Fibroblast of skin of left biceps (primary cell): ENCODE data around the gene NAGK.
A peak's percentile ranks its signal among the peaks of the same experiment; 100 is the strongest.
"Not testable (repeated sequence)": the region's sequence is repeated elsewhere in the genome, so short reads cannot be mapped to it uniquely, and the experiment has no call there.

Experiments
- DNase-seq, 2 experiments: peaks; one replicate each; pipeline ENCODE4 v3.0.0-alpha.2; 2013; ENCODE audit warnings: low read depth in 2 of 2

The NAGK gene

DNA sequence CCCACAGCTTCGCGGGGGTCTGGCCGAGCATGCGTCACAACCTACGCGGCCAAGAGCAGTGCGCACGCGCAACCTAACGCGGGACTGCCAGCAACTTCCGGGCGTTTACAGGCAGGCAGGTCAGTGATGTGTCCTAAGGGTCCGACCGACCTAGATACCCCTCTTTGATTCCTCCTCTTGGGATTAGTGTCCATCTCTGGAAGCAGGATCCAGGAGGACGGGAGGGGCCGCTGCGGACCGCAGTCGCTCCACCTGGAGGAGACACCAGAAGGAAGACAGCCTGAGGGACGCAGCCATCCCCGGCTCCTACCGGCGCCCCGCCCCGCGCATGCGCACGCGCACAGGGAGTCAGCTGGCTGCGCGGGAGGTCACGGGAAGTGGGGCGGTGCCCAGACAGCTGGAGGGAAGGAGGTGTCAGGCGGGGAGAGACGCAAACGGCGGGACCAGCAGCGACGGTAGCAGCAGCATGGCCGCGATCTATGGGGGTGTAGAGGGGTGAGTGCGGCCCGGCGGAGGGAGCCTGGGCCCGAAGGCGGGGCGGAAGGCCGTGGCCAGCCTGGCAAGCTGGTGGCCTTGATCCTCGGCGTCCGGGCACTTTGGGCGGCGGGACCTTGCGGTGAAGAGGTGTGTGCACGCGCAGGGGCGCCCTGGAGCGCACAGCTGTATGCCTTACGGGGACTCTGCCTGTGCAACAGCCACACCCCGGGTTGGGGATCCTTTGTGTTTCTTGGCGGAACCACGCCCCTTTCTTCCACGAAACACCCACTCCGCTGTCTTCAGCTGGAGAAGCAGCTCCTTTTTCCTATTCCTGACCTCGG lies at the start of gene NAGK:
TSS of gene NAGK (plus strand) at position 431 of the 818 bp plus-strand sequence. CDS start at position 467, 36 bp downstream.
- peak; percentile 85 to 87 for DNase-seq

DNA sequence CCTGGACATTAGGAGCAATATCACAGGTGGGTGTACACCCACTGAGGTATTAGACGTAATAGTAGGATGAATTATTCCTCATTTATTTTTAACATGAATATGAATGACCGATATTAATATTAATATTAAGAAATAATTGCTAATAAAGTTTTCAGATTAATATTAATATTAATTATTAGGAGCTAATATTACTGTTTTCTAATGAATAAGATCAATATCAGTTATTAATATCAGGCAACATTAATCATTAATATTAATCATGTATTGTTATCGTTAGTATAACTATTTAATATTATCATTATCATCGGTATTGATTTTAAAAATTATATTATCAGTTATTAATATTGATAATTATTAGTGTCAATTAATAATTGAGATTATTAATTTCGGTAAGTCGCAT lies 48.5 kb upstream of the NAGK start:
- not testable (repeated sequence) for DNase-seq

DNA sequence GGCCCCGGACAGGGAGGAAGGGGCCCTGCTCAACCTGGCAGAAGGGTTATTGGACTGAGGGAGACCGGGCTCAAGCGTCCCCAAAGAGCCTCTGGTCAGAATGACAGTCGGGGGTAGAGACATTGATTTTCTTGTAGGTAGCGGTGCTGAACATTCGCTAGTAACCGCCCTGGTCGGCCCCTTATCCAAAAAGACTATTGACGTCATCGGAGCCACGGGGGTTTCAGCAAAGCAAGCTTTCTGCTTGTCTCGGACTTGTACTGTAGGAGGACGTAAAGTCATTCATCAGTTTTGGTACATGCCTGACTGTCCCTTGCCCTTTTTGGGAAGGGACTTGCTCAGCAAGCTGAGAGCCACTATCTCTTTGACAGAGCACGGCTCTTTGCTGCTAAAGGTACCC lies 47.1 kb upstream of the NAGK start:
- not testable (repeated sequence) for DNase-seq

DNA sequence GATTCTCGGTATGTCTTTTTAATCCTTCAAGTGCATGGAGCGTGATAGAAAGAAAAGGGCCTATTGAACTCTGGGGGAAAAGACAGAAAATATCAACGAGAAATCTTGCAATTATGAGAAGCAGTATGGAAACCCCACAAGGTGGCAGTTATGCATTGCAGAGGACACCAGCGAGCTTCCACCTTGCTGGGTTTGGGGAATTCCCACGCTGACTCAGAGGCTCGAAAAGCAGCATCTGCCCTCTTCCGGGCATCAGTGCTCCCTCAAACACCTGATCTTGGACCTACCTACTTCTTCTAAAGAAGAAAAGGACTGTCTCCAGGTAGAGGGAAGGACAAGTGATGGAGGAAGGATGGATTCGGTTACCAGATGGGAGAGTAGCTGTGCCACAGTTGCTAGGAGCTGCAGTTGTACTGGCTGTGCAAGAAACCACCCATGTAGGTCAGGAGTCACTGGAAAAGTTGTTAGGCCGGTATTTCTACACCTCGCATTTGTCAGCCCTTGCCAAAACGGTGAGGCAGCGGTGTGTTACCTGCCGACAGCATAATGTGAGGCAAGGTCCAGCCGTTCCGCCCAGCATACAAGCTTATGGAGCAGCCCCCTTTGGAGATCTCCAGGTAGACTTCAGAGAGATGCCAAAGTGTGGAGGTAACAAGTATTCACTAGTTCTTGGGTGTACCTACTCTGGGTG lies 44.8 kb upstream of the NAGK start:
- not testable (repeated sequence) for DNase-seq

DNA sequence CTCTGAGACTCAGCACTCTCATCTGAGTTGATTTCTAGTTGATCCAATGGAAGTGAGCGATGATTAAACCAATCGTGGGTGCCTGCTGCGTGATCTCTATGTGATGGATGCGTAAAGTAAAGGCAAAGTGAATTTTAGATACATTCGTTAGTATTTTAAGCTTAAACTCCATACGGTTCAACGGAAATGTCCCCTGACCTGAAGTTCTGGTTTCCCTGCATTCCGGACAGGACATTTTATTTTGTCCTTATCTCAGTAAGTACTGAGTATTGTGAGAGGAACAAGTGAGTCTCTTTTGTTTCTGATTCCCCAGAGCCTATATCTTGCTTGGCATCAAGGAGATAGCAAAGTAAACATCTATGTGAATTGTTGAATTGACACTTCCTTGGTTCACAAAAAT lies 32.2 kb upstream of the NAGK start:
- not testable (repeated sequence) for DNase-seq

DNA sequence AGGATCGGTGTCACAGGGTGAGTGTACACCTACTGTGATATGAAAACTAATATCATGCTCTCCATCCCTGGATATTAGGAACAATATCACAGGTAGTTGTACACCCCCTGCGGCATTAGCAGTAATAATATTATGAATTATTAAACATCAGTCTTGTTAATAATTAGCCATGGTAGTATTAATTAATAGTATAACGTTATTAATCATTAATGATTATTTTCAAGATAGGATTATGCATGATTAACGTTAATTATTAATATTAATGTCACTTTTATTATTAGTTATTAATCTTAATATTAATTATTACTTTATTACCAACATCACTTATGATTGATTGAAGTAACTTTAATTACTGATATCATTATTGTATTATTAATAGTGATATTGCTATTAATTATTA lies 26.2 kb upstream of the NAGK start:
- DNase-seq = no peak

DNA sequence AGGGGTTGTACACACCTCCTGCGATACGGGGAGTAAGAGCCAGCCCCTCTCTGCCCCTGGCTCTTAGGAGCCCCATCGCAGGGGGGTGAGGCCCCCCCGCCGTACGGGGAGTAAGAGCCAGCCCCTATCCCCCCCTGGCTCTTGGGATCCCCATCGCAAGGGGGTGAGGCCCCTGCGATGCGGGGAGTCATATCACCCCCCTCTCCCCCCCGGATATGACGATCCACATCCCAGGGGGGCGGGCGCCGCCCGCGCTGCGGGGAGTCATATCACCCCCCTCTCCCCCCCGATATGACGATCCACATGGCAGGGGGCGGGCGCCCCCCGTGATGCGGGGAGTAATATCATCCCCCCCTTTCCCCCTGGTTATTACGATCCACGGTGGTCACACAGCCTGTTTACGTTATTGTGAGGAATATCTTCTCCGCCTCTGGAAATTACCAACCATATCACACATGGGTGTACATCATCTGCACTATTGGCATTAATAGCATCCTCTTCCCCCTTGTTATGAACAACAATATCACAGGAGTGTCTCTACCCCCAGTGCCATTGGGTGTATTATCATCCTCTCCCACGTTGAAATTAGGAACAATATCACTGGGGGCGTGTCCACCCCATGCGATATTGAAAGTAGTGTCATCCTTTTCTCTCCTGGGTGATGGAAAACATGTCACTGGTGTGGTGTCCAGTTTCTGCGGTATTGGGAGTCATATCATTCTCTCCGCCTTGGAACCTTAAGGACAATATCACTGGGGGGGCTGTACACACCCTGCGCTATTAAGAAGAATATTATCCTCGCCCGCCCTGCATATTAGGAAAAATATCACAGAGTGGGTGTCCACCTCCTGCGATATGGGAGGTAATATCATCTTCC lies 24.7 kb upstream of the NAGK start:
- no peak for DNase-seq

DNA sequence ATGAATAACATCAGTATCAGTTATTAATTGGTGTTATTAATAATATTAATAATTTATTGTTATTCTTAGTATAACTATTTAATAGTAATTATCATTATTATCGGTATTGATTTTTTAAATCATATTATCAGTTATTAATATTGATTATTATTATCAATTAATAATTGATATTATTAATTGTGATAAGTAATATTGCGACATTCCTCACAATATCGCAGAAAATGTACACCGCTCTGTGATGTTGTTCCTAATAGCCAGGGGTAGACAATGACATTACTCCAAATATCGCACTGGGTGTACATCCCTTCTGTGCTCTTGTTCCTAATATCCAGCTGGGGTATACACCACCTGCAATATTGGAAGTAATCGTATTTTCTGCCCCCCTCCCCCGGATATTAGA lies 23.3 kb upstream of the NAGK start:
- DNase-seq = no peak

DNA sequence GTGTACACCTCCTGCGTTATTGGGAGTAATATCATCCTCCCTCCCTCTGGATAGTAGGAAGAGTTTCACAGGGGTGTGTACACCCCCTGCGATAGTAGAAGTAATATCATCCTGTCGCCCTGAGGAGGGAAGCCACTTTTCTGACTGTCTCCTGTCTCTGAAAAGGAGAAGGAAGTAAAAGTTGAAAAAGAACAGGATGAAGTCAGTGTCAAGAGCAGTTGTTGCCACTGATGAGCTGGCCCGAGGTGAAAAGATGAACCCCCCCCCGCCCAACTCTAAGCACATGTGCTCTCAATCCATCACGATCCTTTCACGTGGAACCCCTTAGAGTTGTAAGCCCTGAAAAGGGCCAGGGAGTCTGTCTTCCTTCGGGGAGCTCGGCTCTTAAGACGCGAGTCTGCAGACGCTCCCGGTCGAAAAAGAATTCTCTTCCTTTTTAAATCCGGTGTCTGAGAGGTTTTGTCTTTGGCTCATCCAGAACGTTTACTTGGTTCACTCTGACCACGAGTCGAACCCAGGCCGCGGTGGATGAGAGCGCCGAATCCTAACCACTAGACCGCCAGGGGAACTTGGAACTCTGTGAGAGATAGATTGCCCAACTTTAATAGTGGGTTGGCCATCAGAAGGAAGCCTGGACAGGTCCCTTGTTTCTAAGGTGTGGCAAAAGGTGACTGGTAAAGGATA lies 22.4 kb upstream of the NAGK start:
- DNase-seq = no peak

DNA sequence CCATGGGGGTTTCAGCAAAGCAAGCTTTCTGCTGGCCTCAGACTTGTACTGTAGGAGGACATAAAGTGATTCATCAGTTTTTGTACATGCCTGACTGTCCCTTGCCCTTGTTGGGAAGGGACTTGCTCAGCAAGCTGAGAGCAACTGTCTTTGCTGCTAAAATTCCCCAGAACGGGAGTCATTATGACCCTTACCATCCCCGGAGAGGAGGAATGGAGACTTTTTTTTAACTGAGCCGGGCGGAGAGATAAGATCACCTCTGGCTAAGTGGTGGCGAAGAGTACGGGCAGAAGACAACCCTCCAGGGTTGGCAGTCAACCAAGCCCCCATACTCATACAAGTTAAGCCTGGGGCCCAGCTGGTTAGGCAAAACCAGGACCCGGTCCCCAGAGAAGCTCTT lies 20.4 kb upstream of the NAGK start:
- DNase-seq = no peak

DNA sequence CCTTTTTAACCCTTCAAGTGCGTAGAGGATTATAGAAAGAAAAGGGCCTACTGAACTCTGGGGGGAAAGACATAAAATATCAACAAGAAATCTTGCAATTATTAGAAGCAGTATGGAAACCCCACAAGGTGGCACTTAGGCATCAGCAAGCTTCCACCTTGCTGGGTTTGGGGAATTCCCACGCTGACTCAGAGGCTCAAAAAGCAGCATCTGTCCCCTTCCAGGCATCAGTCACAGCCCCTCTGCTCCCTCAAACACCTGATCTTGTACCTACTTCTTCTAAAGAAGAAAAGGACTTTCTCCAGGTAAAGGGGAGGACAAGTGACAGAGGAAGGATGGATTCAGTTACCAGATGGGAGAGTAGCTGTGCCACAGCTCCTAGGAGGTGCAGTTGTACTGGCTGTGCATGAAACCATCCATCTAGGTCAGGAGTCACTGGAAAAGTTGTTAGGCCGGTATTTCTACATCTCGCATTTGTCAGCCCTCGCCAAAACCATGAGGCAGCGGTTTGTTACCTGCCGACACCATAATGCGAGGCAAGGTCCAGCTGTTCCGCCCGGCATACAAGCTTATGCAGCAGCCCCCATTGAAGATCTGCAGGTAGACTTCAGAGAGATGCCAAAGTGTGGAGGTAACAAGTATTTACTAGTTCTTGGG lies 18.6 kb upstream of the NAGK start:
- DNase-seq = not testable (repeated sequence)

DNA sequence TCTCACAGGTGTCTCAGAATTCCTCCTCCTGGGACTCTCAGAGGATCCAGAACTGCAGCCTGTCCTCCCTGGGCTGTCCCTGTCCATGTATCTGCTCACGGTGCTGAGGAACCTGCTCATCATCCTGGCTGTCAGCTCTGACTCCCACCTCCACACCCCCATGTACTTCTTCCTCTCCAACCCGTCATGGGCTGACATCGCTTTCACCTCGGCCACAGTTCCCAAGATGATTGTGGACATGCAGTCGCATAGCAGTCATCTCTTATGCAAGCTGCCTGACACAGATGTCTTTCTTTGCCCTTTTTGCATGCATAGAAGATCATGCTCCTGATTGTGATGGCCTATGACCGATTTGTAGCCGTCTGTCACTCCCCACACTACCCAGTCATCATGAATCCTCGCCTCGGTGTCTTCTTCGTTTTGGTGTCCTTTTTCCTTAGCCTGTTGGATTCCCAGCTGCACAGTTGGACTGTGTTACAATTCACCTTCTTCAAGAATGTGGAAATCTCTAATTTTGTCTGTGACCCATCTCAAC lies 13.2 kb upstream of the NAGK start:
- DNase-seq = not testable (repeated sequence)

DNA sequence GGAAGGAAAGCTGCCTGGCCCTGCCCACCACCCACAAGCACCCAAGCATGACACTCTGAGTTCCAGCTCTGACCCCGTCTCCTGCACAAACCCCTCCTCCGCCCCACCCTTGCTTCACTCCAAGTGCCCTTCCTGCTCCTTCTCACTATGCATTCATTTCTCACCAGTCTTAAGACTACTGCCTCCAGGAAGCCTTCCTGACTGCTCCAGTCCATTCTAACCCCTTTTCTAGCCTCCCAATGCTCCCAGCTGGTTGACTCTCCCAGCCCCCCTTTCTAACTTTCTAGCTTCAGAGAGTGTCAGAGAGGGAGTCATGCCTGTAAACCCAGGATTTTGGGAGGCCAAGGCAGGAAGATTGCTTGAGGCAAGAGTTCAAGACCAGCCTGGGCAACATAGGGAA lies 8.2 kb upstream of the NAGK start:
- DNase-seq = no peak

DNA sequence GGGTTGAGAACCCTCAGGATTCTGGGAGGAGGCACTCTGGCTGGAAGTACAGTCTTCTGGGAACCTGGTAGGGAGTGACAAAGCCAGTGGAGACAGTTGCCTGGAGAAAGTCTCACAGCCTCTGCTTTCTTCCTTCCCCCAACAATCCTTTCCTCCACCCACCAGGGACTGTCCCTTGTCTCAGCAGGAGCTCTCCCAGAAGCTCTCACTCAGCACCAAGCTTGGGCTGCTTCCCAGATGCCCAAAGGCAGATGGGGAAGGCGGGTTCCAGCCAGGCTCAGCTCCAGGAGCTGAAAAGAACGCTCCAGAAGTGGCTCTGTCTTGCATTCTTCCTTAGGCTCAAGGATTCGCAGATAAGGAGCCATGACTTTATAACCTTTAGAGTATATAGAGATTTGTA lies 7.6 kb upstream of the NAGK start:
- no peak for DNase-seq

DNA sequence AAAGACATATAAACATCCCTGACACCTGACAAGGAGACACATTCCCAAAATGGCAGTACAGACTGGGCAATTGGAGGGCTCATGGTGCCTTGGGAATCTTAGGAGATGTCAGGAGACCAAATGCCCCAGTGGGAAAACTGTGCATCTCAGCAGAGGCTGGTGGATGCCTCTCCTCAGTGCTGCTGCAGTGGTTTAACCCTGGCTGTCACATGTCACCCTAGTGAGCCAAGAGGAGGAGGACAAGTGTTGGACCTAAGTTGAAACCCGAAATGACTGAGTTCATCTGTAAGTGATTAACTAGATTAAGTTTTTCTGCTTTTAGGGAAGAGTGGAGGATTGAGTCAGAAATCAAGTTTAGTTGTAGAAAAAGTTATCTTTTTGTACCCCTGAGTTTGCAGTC lies 5.2 kb upstream of the NAGK start:
- DNase-seq = no peak

DNA sequence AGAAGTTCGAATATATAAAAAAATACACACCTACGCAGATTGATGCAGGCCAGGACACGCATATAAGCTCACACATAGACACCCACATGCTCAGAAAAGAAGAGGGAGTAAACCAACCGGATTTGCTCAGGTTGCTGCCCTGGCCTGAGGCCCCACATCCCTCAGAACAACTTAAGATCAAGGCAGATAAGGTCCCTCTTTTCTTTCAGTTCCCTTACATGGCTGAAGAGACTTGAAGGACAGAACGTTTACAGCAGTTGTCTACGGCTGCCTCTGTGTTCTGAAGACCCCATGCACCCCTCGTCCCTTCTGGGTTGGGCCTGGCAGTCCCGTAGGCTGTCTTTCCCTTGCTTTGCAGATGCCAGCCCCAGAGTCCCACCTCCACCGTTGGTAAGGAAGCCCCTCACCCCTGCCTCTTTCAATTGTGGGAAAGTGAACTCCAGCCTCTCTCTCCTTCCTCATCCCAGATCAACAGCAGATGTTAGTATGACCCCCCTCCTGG lies 4.3 kb upstream of the NAGK start:
- no peak for DNase-seq

DNA sequence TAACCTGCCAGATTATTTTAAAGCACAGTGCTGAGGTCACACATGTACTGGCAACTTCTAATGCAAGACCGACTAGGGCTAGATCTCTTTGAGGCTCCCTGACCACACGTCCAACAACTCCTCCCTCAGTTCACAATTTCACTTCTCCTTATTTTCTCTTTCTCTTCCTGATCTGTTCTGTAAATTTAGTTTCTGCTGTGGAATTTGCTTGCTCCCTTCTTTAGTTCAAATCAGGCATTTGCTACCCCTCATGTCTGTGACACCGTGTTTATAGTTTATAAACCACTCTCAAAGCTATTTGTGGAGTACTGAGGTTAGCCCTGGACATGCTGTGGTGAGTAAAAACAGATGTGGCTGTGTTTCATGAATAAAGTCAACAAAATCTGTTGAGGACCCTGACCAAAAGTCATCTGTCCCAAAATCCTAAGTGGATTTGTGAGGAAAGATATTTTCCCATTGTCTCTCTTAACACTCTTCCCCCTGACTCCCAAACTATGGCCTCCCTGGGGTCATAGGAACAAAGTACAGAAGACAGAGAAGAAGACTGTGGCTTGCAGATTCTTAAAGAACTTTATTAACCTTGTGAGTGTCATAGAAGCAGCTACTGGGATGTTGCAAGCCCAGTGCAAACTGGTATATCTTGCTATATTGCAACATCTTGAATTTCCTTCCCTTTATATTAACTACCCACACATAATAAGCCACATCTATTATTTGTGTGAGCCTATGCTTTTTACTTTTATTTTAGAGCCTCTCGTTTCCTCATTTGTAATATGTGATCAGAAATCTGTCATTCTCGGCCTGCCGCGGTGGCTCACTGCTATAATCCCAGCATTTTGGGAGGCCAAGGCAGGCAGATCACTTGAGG lies 3.5 kb upstream of the NAGK start:
- DNase-seq = no peak

DNA sequence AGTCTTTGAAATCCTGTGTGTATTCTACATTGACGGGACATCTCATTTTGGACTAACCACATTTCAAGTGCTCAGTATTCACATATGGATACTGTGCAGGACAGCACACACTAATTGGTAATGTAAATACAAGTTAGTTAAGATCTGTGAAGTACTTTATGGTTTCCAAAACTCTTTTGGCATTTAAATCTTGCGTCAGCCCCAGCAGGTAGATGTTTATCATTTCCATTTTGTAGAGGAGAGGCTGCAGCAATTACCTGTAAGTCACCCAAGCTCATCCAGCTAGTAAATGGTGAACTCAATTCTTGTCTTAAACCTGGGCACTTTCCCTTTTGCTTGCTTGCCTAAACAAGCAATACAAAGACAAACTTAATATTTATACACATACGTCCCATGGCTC lies 1.6 kb upstream of the NAGK start:
- DNase-seq = no peak

DNA sequence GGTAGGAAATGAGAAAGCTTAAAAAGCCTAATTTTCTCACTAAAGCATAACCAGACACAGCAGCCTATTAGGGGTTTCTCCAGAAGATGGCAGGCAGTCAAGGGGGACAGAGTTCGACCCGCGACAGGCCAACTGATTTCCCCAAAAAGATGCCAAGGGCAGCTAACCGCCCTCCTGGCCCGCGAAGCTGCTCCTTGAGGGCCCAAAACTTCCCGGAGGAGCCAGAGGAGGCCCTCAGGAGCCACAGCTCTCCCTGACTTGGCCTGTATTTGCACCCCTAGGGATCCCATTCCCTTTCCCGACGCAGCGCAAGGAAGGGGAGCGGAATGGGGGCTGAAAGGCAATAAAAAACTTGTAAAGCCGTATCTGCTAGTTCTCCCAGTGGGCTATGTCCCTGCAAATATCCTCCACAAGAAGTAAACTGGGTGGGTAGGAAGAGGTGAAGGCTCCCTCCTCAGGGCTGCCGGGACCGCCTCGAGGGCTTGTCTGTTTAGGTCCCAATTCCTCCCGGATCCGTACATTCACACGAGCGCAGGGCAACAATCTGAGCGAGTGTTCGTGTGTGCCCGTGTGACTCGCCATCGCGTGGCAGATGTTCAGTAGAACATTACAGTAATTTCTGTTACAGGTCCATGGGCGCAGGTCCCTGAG lies 756 bp upstream of the NAGK start:
- DNase-seq = no peak
